ENCODE data around the gene NEDD8.

Gene NEDD8

GRCh38 chr14:24183014-24183481 lies 49.1 kb downstream of the NEDD8 start:
- no peak overlapping the region for H3K27ac ChIP-seq
- no peak for TF ChIP-seq CTCF (conservative IDR thresholded peaks at IDR 0.05)
- TF ChIP-seq ZFX (IDR thresholded peaks at IDR 0.05): no peak

DNA sequence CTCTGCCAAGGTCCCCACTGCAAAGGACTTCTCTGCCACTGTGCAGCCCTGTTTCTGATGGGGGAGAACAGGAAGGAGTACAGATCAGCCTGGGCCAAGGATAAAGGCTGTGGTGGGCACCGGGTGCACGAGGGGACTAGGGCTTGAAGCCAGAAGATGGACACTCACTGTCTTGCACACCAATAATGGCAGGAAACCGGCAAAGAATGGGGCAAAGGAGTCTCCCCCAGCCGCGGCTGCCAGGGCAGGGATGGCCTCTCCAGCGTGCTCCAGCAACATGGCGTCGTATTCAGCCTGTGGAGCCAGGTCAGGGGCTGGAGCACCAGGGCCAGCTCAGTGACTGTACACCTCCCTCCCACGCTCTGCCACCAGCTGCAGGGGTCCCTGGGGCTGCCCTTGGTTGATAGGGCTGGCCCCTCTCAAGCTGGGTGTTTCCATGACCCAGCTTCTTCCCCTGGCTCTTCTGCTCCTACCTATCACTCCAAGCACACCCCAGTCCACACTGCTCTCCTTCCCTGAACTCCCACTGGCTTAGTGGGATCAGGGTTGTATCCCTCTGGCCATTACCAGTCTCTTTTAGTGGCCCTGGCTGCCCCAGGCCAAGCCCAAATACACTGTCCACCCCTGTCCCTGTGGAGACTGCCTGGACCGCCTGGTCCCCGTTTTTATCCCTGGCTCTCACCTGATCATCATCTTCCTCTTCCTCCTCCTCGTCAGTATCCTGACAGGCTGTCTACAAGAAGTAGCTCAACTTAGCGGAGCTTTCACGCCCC lies 49.9 kb downstream of the NEDD8 start:
- no peak for TF ChIP-seq ZFX (IDR thresholded peaks at IDR 0.05)
- no peak for TF ChIP-seq CTCF (conservative IDR thresholded peaks at IDR 0.05)
- H3K27ac ChIP-seq: no peak overlapping the region

GRCh38 chr14:24181371-24182077 lies 50.6 kb downstream of the NEDD8 start:
- H3K27ac ChIP-seq: no peak overlapping the region
- no peak for TF ChIP-seq ZFX (IDR thresholded peaks at IDR 0.05)
- TF ChIP-seq CTCF (conservative IDR thresholded peaks at IDR 0.05): no peak

DNA sequence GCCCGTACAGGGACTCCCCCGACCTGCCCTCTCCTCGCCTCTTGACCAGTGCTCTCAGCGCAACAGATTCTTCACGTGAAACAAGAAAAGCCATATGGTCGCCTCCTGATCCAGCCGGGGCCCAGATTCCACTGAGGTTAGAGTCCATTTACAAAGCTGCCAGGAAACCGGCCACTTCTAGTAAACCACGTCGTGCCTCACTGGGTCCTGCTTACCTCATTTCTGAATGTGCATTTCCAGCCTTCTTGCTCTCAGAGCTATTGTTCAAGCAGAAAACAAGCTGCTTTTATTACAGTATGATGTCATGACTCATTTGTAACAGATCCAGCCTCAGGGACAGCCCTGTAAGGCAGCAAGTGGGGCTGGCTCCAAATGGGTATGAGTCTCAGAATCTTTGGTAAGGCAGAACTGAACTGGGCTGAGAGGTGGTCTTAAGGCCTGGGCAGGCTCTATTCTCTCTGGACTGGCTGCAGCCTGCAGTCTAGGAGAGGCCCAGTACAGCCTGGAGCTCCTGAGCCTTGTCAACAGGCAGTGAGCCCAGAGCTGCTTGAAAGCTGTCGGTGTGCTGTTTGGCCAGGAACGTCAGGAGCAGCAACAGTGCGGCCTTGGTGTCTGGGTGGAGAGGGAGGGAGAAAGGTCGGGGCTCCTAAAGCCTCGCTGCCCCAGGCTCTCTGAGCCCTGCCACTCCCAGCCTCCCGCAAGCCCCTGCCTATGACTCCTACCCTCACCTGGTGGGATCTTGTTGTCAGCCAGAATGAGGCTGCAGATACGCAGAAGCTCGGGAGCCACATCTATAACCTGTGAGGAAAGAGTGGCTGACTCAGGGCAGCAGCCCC lies 52.0 kb downstream of the NEDD8 start:
- TF ChIP-seq ZFX (IDR thresholded peaks at IDR 0.05) (no peak), CTCF (conservative IDR thresholded peaks at IDR 0.05) (no peak)
- no peak overlapping the region for H3K27ac ChIP-seq

- TF ChIP-seq CTCF (conservative IDR thresholded peaks at IDR 0.05): no peak
- TF ChIP-seq ZFX (IDR thresholded peaks at IDR 0.05): no peak
- H3K27ac ChIP-seq: no peak overlapping the region
These were observed 52.7 kb downstream of the NEDD8 start for GRCh38 chr14:24179294-24179960.

GRCh38 chr14:24178399-24179178 lies 53.6 kb downstream of the NEDD8 start:
- no peak overlapping the region for H3K27ac ChIP-seq
- TF ChIP-seq CTCF (conservative IDR thresholded peaks at IDR 0.05) (no peak), ZFX (IDR thresholded peaks at IDR 0.05) (no peak)

All from C4-2B (cell line).